Uterus (tissue), 4 donors: Measurements from ENCODE around the gene ALAS1. TPM values are rescaled to one million over a fixed set of nuclear protein-coding genes. Genes with fewer than 3 reads are reported as not detected.

Experiments
- DNase-seq, 2 donors: peaks; one replicate each; pipeline ENCODE4 v3.0.0-alpha.2; 2019 to 2020
- H3K27ac ChIP-seq, 2 donors: fragments of 200-600 bp; sonication (generic); 1 replicate in 1 of 2; 2 replicates in 1 of 2; pipeline ENCODE4 v1.5.1; 2016 to 2018
- H3K27me3 ChIP-seq, 2 donors: fragments of 200-600 bp; sonication (generic); one replicate each; pipeline ENCODE4 v1.5.1; 2018 to 2019; ENCODE audit warnings: control low read depth in 1 of 2
- H3K36me3 ChIP-seq, 2 donors: fragments of 200-600 bp; sonication (generic); one replicate each; pipeline ENCODE4 v1.5.1; 2019; ENCODE audit warnings: control low read depth in 1 of 2
- H3K4me1 ChIP-seq, 2 donors: fragments of 200-600 bp; sonication (generic); one replicate each; pipeline ENCODE4 v1.5.1; 2018 to 2019; ENCODE audit warnings: control low read depth in 1 of 2
- H3K4me3 ChIP-seq, 2 donors: fragments of 200-600 bp; sonication (generic); 1 replicate in 1 of 2; 2 replicates in 1 of 2; pipeline ENCODE4 v1.5.1; 2018 to 2019; ENCODE audit warnings: mild to moderate bottlenecking in 1 of 2
- H3K9me3 ChIP-seq, 2 donors: fragments of 200-600 bp; sonication (generic); one replicate each; pipeline ENCODE4 v1.5.1; 2019; ENCODE audit warnings: control low read depth in 1 of 2
- POLR2A ChIP-seq, 2 donors: fragments of 450-650 bp; IDR thresholded peaks; one replicate each; pipeline ENCODE4 v1.6.1; 2016; ENCODE audit warnings: antibody characterized with exemption in 2 of 2, mild to moderate bottlenecking in 1 of 2, moderate library complexity in 1 of 2
- intact Hi-C: fragments of 100-400 bp; cut with DNase I; formaldehyde crosslinking; loops from one replicate; pipeline ENCODE4 v1.15.1; 2023; ENCODE audit warnings: low total_unique reads
- total RNA-seq, 4 donors: library from RNA; depleted of rRNA in 3 of 4; stranded (reverse); fragments of >200 nt in 3 of 4; gene quantifications; one replicate each; pipeline versions ENCODE4 v1.1.0 to v1.2.4, GENCODE V29; 2014 to 2023
- TF ChIP-seq, protein P1 (sequence below), 4 experiments: fragments of 200-600 bp in 2 of 4; fragments of 450-650 bp in 2 of 4; sonication (generic) in 2 of 4; IDR thresholded peaks; one replicate each; pipeline ENCODE4 v1.5.1; 2016 to 2019; ENCODE audit warnings: antibody characterized with exemption in 4 of 4, mild to moderate bottlenecking in 2 of 4, moderate library complexity in 1 of 4
- donor health status: DM: yes; HTN: yes; CAD: no.

The ALAS1 gene
- total RNA-seq, 4 donors from 2014 or later: 4.9 to 56.2 (median 36.2) TPM

DNA sequence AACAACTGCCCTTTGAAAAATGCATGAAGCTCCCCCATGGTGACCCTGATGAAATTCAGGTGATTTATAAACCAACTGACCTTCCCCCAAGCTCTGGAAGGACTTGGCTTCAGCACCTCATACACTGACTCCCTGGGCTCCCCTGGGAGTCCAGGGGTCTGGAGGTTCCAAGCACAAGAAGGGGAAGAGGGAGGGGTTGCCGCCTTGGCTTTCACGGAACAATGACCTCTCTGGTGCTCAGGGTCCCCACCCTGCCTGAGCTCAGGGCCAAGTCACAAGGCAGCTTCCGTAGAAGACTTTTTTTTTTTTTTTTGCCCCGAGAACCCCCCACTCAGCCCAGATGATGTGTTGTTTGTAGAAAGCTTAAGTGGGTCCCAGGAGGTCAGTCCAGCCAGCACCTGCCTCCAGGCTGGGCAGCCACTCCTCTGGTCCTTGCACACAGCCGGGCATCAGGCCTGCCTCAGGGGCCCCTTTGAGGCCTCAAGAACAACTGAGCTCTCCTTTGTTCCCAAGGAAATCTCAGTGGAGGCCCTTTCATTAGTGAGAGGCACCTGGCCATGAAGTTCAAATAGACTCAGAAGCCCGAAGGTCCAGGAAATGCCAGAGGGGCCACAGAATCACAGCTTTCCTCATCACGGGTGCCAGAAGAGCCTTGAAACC lies 14.0 kb upstream of the ALAS1 start:
- Histone ChIP-seq H3K36me3 (no peaks in the 10 kb centered on the region), H3K27me3 (no peaks in the 10 kb centered on the region), H3K27ac (no peak overlapping the region), H3K9me3 (no peaks in the 10 kb centered on the region), H3K4me1 (no peaks in the 10 kb centered on the region), H3K4me3 (no peak overlapping the region)
- DNase-seq: no peak
- intact Hi-C loops: no loop called here
- no peak for TF ChIP-seq POLR2A (IDR thresholded peaks at IDR 0.05)
- TF ChIP-seq, protein P1, sequence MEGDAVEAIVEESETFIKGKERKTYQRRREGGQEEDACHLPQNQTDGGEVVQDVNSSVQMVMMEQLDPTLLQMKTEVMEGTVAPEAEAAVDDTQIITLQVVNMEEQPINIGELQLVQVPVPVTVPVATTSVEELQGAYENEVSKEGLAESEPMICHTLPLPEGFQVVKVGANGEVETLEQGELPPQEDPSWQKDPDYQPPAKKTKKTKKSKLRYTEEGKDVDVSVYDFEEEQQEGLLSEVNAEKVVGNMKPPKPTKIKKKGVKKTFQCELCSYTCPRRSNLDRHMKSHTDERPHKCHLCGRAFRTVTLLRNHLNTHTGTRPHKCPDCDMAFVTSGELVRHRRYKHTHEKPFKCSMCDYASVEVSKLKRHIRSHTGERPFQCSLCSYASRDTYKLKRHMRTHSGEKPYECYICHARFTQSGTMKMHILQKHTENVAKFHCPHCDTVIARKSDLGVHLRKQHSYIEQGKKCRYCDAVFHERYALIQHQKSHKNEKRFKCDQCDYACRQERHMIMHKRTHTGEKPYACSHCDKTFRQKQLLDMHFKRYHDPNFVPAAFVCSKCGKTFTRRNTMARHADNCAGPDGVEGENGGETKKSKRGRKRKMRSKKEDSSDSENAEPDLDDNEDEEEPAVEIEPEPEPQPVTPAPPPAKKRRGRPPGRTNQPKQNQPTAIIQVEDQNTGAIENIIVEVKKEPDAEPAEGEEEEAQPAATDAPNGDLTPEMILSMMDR (IDR thresholded peaks at IDR 0.05): no peak

GRCh38 chr3:52184690-52185089 lies 13.3 kb upstream of the ALAS1 start:
- no peaks in the 10 kb centered on the region for H3K36me3 ChIP-seq
- H3K27me3 ChIP-seq: no peaks in the 10 kb centered on the region
- H3K4me3 ChIP-seq: no peak overlapping the region
- TF ChIP-seq POLR2A (IDR thresholded peaks at IDR 0.05): no peak
- TF ChIP-seq, protein P1 (IDR thresholded peaks at IDR 0.05): no peak
- no peak overlapping the region for H3K27ac ChIP-seq
- DNase-seq: no peak
- no peaks in the 10 kb centered on the region for H3K4me1 ChIP-seq
- intact Hi-C loops: no loop called here
- no peaks in the 10 kb centered on the region for H3K9me3 ChIP-seq

- Histone ChIP-seq H3K4me3 (no peak overlapping the region), H3K9me3 (no peaks in the 10 kb centered on the region), H3K27me3 (no peaks in the 10 kb centered on the region), H3K27ac (no peak overlapping the region), H3K36me3 (no peaks in the 10 kb centered on the region), H3K4me1 (peaks cover 0 to 4% of the 10 kb centered on the region in 2 donors)
- intact Hi-C loops: no loop called here
- TF ChIP-seq POLR2A (IDR thresholded peaks at IDR 0.05): no peak
- TF ChIP-seq, protein P1 (IDR thresholded peaks at IDR 0.05): no peak
- DNase-seq: no peak
These were observed 12.6 kb upstream of the ALAS1 start for GRCh38 chr3:52185311-52185710.

DNA sequence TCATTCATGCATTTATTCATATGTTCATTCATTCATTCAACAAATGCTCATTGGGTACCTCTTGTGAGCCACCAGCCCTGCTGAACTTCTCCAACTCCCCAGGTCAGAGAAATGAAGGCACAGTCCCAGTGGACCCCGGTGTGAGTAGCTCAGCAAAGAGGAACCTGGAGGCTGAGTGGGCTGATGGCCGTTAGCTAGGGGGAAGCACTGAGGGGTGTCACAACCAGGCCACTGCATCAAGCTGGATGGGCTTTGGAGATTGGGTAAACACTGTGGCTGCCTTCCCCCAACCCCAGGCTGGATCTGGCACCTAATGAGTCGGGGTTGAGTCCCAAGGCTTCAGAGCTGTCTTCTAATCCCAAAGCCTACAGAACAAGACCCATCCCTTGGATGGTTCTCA lies 12.1 kb upstream of the ALAS1 start:
- DNase-seq: no peak
- Histone ChIP-seq H3K9me3 (no peaks in the 10 kb centered on the region), H3K27ac (no peak overlapping the region), H3K4me1 (peaks cover 0 to 9% of the 10 kb centered on the region in 2 donors), H3K36me3 (no peaks in the 10 kb centered on the region), H3K27me3 (no peaks in the 10 kb centered on the region), H3K4me3 (no peak overlapping the region)
- TF ChIP-seq, protein P1 (IDR thresholded peaks at IDR 0.05): no peak
- no peak for TF ChIP-seq POLR2A (IDR thresholded peaks at IDR 0.05)
- intact Hi-C loops: no loop called here

DNA sequence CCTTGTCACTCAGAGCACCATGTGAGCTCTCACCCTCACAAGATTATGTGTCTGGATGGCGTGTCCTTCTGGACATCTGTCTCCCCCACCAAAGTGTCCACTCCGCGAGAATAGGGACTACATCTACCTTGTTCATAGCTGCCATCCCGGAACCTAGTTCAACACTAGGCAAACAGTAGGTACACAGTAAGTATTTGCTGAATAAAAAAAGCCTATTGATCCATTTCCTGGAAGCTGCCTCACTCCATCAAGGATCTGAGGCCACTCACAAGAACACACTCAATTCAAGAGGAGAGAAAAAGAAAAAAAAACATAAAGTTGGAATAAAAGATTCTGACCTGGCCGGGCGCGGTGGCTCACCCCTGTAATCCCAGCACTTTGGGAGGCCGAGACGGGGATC lies 11.2 kb upstream of the ALAS1 start:
- no peak for DNase-seq
- H3K9me3 ChIP-seq: no peaks in the 10 kb centered on the region
- H3K36me3 ChIP-seq: no peaks in the 10 kb centered on the region
- no peaks in the 10 kb centered on the region for H3K27me3 ChIP-seq
- intact Hi-C loops: no loop called here
- no peak overlapping the region for H3K27ac ChIP-seq
- TF ChIP-seq, protein P1 (IDR thresholded peaks at IDR 0.05): no peak
- no peak for TF ChIP-seq POLR2A (IDR thresholded peaks at IDR 0.05)
- no peak overlapping the region for H3K4me3 ChIP-seq
- peaks cover 0 to 10% of the 10 kb centered on the region in 2 donors for H3K4me1 ChIP-seq
